ENCODE data around the gene MAP2K1. TPM values are rescaled to one million over a fixed set of nuclear protein-coding genes. Genes with fewer than 3 reads are reported as not detected.

MAP2K1 gene
- total RNA-seq, 1 donor from 2014 or later, result 42.0 TPM

- H3K9me3 Mint-ChIP-seq, result no peaks in the 10 kb centered on the region
- H3K4me3 Mint-ChIP-seq, result no peak overlapping the region
- no peak overlapping the region for H3K27ac Mint-ChIP-seq
- TF ChIP-seq CTCF (IDR thresholded peaks at IDR 0.05), result no peak
- no peaks in the 10 kb centered on the region for H3K27me3 Mint-ChIP-seq
- ATAC-seq (ENCODE audit: low read depth), result no peak
- H3K4me1 Mint-ChIP-seq, result peaks cover 7% of the 10 kb centered on the region
- DNase-seq, result no peak
- intact Hi-C loops (cut with micrococcal nuclease), result no loop called here
- CTCF ChIA-PET, result no interaction called here
- POLR2A ChIA-PET, result no interaction called here
- no peaks in the 10 kb centered on the region for H3K36me3 Mint-ChIP-seq (ENCODE audit: low read depth)
Measured at GRCh38 chr15:66362776-66363175, 23.9 kb upstream of the MAP2K1 start.

DNA sequence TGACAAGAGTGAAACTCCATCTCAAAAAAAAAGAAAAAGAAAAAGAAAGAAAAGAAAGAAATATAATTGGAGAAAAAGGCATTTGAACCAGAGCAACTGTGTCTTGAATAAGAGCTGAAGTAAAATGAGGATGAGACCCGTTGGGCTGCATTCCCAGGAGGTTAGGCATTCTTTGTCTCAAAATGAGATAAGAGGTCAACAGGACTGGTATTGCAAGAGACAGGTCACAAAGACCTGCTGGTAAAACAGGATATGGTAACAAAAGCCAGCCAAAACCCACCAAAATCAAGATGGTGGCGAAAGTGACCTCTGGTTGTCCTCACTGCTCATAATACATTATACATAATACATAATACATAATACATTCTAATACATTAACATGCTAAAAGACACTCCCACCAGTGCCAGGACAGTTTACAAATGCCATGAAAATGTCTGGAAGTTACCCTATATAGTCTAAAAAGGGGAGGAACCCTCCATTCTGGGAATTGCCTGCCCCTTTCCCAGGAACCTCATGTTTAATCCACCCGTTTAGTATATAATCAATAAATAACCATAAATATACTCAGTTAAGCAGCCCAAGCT lies 21.7 kb upstream of the MAP2K1 start:
- no peaks in the 10 kb centered on the region for H3K9me3 Mint-ChIP-seq
- no peak for TF ChIP-seq CTCF (IDR thresholded peaks at IDR 0.05)
- peaks cover 8% of the 10 kb centered on the region for H3K4me1 Mint-ChIP-seq
- no peaks in the 10 kb centered on the region for H3K27me3 Mint-ChIP-seq
- H3K4me3 Mint-ChIP-seq, result no peak overlapping the region
- intact Hi-C loops (cut with micrococcal nuclease), result no loop called here
- DNase-seq (no peak), ATAC-seq (ENCODE audit: low read depth) (no peak)
- no peak overlapping the region for H3K27ac Mint-ChIP-seq
- ChIA-PET CTCF (no interaction called here), POLR2A (no interaction called here)
- no peaks in the 10 kb centered on the region for H3K36me3 Mint-ChIP-seq (ENCODE audit: low read depth)

DNA sequence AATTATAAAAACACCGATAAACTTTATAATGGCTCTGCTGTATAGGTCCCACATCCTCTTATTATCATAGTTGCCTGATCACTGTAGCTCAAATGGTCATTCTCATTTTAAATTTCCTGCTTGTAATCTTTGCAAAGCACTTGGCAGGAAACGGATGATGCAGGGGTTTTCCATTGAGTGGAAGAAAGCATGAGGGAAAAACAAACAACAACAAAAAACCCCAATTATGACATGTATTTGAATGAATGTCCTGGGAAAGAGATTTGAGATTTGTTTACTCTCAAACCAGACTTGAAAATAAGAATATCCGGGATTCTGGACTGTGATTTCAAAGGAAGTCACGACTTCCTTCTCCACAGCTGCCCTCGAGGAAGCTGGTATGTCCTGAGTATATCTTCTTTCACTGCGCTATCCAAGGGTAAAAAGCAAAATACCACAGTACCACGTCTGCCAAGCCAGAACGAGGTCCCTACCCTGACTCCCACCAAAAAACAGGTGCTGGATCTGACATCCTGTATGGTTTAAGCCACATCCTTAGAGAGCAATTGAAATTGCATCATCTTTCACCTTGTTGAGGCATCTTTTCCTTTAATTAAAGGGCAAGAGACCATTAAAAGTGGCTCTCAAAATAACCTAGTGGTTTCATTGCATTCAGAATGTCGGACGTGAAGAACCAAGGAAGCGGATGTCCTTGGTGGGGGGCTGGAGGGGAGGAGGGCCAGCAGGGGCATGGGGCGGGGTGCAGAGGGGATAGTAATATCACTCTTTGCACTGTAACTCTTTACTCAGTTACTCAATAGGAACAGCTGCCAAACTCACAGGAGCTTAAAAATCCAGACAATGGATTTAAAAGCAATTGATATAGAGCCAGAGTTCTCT lies 16.7 kb upstream of the MAP2K1 start:
- H3K4me3 Mint-ChIP-seq, result peak overlapping the region; percentile 80
- intact Hi-C loops (cut with micrococcal nuclease), result loop anchor here (1.0 kb wide), 2 partner anchors 14 to 16 kb away; partner anchors contain the start of genes MAP2K1 and TIPIN
- DNase-seq (no peak), ATAC-seq (ENCODE audit: low read depth) (peak; percentile 78)
- no peak for TF ChIP-seq CTCF (IDR thresholded peaks at IDR 0.05)
- peaks cover 2% of the 10 kb centered on the region for H3K9me3 Mint-ChIP-seq
- H3K27ac Mint-ChIP-seq, result peak overlapping the region; percentile 89
- H3K4me1 Mint-ChIP-seq, result peaks cover 13% of the 10 kb centered on the region
- ChIA-PET CTCF (interaction anchor here (1.2 kb wide), 1 partner anchor 9 kb away, joined by 3 read pairs; no protein-coding TSS in a partner anchor), POLR2A (interaction anchor here (0.7 to 2.6 kb wide), 6 partner anchors 16 to 129 kb away, joined by 3 to 21 read pairs (median 4); partner anchors contain the start of genes MAP2K1 and SNAPC5)
- no peaks in the 10 kb centered on the region for H3K36me3 Mint-ChIP-seq (ENCODE audit: low read depth)
- H3K27me3 Mint-ChIP-seq, result no peaks in the 10 kb centered on the region

DNA sequence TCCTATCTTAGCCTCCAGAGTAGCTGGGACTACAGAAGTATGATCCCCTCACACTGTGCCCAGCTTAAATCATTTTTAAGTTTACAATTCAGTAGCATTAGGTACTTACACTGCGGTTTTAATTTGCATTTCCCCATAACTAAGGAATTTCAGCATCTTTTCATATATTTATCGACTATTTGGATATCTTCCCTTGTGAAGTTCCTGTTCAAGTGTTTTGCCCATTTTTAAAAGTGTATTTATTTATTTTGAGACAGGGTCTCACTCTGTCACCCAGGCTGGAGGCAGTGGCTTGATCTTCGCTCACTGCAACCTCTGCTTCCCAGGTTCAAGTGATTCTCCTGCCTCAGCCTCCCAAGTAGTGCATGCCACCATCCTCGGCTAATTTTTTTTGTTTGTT lies 12.5 kb upstream of the MAP2K1 start:
- POLR2A ChIA-PET, result no interaction called here

More for the DNA sequence above, 12.5 kb upstream of the MAP2K1 start:
- H3K4me1 Mint-ChIP-seq, result peaks cover 13% of the 10 kb centered on the region
- intact Hi-C loops (cut with micrococcal nuclease), result no loop called here
- no peak overlapping the region for H3K27ac Mint-ChIP-seq
- ATAC-seq (ENCODE audit: low read depth), result no peak
- no peaks in the 10 kb centered on the region for H3K36me3 Mint-ChIP-seq (ENCODE audit: low read depth)
- no peaks in the 10 kb centered on the region for H3K27me3 Mint-ChIP-seq
- CTCF ChIA-PET, result no interaction called here
- H3K9me3 Mint-ChIP-seq, result peaks cover 2% of the 10 kb centered on the region
- no peak for DNase-seq
- TF ChIP-seq CTCF (IDR thresholded peaks at IDR 0.05), result no peak
- no peak overlapping the region for H3K4me3 Mint-ChIP-seq

All from activated B cell treated with CpG ODN at 0.5 μM for 24 hours (primary cell).